ENCODE results near the gene COL23A1.

DNA sequence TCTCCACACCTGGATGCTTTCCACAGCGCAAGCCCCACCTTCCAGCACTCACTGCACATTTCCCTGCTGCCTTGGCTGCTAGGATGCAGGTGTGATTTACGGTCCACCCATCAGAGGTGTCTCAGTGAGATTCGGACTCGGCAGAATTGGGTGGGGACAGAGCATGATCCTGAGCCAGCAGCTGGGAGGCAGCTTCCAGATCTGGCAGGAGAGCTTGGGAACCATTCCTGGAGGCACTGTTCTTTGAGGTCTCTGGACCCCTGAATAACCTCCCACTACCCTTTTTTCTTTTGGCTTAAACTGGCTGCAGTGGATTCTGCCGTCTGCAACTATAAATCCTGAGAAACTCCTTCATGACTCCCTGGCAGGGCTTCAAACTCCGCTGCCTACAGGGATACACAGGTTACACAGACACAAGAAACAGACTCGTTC is 258.0 kb downstream of the COL23A1 start:
- no peak for TF ChIP-seq CTCF (IDR thresholded peaks at IDR 0.05)
- no peak for TF ChIP-seq POLR2A (IDR thresholded peaks at IDR 0.05; ENCODE audit: low read depth)
